H1 (cell line): ENCODE measurements around the gene ZRANB3. TPM values are rescaled to one million over a fixed set of nuclear protein-coding genes. Genes with fewer than 3 reads are reported as not detected.

Experiments used
- CTCF ChIA-PET: fragments of 300-600 bp; sonication (Branson Sonifier 250); formaldehyde crosslinking; loops from one replicate; lab custom pipeline; 2021; ENCODE audit not compliant: partially characterized antibody; lab: Charles Lee
- POLR2A ChIA-PET: fragments of 300-600 bp; sonication (Branson Sonifier 250); formaldehyde crosslinking; loops from one replicate; lab custom pipeline; 2021; ENCODE audit warnings: inconsistent platforms; ENCODE audit not compliant: partially characterized antibody; lab: Charles Lee
- DNase-seq, 2 experiments: peaks; one replicate each; pipeline versions ENCODE4 v3.0.0 to v3.0.0-alpha.2; 2010 to 2022; ENCODE audit warnings: low spot score in 2 of 2, low read depth in 1 of 2, mixed read lengths in 1 of 2
- FAIRE-seq: peaks from 2 replicates; lab custom pipeline; 2011; peaks lifted over from hg19 to GRCh38; lab: Jason Lieb, UNC
- H2AFZ ChIP-seq: 2 replicates; pipeline ENCODE4 v1.8.1; 2012; ENCODE audit warnings: low read length, inconsistent platforms
- H2AK5ac ChIP-seq: 2 replicates; pipeline ENCODE4 v1.6.1; 2013; ENCODE audit warnings: low read depth, low read length
- H2BK120ac ChIP-seq: replicated peaks from 2 replicates; pipeline ENCODE3; 2013; ENCODE audit warnings: low read depth, low read length, inconsistent platforms
- H2BK12ac ChIP-seq: 2 replicates; pipeline ENCODE4 v1.6.1; 2013; ENCODE audit warnings: low read depth, low read length
- H2BK15ac ChIP-seq: 2 replicates; pipeline ENCODE4 v1.6.1; 2013; ENCODE audit warnings: low read length
- H2BK20ac ChIP-seq: 2 replicates; pipeline ENCODE4 v1.6.1; 2013; ENCODE audit warnings: low read length
- H2BK5ac ChIP-seq: 2 replicates; pipeline ENCODE4 v1.6.1; 2013; ENCODE audit warnings: low read depth, low read length
- H3K14ac ChIP-seq: 2 replicates; pipeline ENCODE4 v1.6.1; 2013; ENCODE audit warnings: inconsistent platforms; ENCODE audit not compliant: insufficient read length
- H3K18ac ChIP-seq: 2 replicates; pipeline ENCODE4 v1.6.1; 2013; ENCODE audit warnings: low read length; ENCODE audit errors: extremely low read depth
- H3K23ac ChIP-seq: 2 replicates; pipeline ENCODE4 v1.6.1; 2013; ENCODE audit warnings: inconsistent platforms; ENCODE audit not compliant: insufficient read length
- H3K23me2 ChIP-seq: 2 replicates; pipeline ENCODE4 v1.6.1; 2013; ENCODE audit warnings: low read depth, low read length
- H3K27ac ChIP-seq: 2 replicates; pipeline ENCODE4 v1.6.1; 2011; ENCODE audit warnings: low read depth, low read length, inconsistent platforms
- H3K27me3 ChIP-seq, 4 experiments: replicated peaks in 1 of 4; 1 replicate in 1 of 4; 2 replicates in 3 of 4; pipeline versions ENCODE4 v1.6.1 to v1.8.1; 2011 to 2013; ENCODE audit warnings: low read length in 3 of 4, mild to moderate bottlenecking in 3 of 4, inconsistent platforms in 2 of 4, mixed read lengths in 2 of 4, moderate library complexity in 1 of 4; ENCODE audit not compliant: control insufficient read depth in 3 of 4, insufficient read depth in 3 of 4; ENCODE audit errors: extremely low read depth in 1 of 4
- H3K36me3 ChIP-seq, 4 experiments: 2 replicates each; pipeline versions ENCODE4 v1.6.1 to v1.8.1; 2011 to 2013; ENCODE audit warnings: mild to moderate bottlenecking in 4 of 4, low read length in 3 of 4, moderate library complexity in 2 of 4, control low read depth in 1 of 4, inconsistent platforms in 1 of 4; ENCODE audit not compliant: insufficient read depth in 4 of 4, control insufficient read depth in 2 of 4
- H3K4ac ChIP-seq: replicated peaks from 2 replicates; pipeline ENCODE3; 2013; ENCODE audit warnings: low read length, low read depth, mixed read lengths, inconsistent platforms; ENCODE audit not compliant: insufficient read length
- H3K4me1 ChIP-seq, 4 experiments: replicated peaks in 1 of 4; 1 replicate in 1 of 4; 2 replicates in 3 of 4; pipeline versions ENCODE4 v1.6.1 to v1.8.1; 2011 to 2013; ENCODE audit warnings: low read length in 3 of 4, inconsistent platforms in 2 of 4, mixed read lengths in 1 of 4; ENCODE audit not compliant: insufficient read depth in 4 of 4, control insufficient read depth in 3 of 4
- H3K4me2 ChIP-seq, 2 experiments: 2 replicates each; pipeline versions ENCODE4 v1.6.1 to v1.8.1; 2011 to 2013; ENCODE audit warnings: low read depth in 2 of 2, low read length in 2 of 2, control low read depth in 1 of 2, inconsistent platforms in 1 of 2, mild to moderate bottlenecking in 1 of 2; ENCODE audit not compliant: insufficient read depth in 1 of 2
- H3K4me3 ChIP-seq, 4 experiments: fragments of 200-600, 300-600 bp in 1 of 4; sonication (generic), shearing (Covaris generic), sonication (Bioruptor Twin) in 1 of 4; 2 replicates each; pipeline versions ENCODE4 v1.5.1 to v1.8.1; 2011 to 2016; ENCODE audit warnings: low read length in 4 of 4, low read depth in 3 of 4, control low read depth in 2 of 4, inconsistent platforms in 2 of 4, mild to moderate bottlenecking in 2 of 4, mixed read lengths in 1 of 4, moderate library complexity in 1 of 4; ENCODE audit not compliant: insufficient read depth in 2 of 4; ENCODE audit errors: extremely low read depth in 1 of 4
- H3K56ac ChIP-seq: replicated peaks from 2 replicates; pipeline ENCODE3; 2013; ENCODE audit warnings: low read depth, mild to moderate bottlenecking, mixed read lengths, low read length, inconsistent platforms; ENCODE audit not compliant: insufficient read length
- H3K79me1 ChIP-seq: 2 replicates; pipeline ENCODE4 v1.6.1; 2013; ENCODE audit warnings: low read depth, low read length, control low read depth
- H3K79me2 ChIP-seq, 2 experiments: 2 replicates each; pipeline versions ENCODE4 v1.6.1 to v1.8.1; 2012 to 2013; ENCODE audit warnings: low read length in 2 of 2, mild to moderate bottlenecking in 2 of 2, inconsistent platforms in 1 of 2; ENCODE audit not compliant: insufficient read depth in 2 of 2, control insufficient read depth in 1 of 2
- H3K9ac ChIP-seq, 4 experiments: replicated peaks in 1 of 4; 1 replicate in 1 of 4; 2 replicates in 3 of 4; pipeline versions ENCODE4 v1.6.1 to v1.8.1; 2011 to 2013; ENCODE audit warnings: low read depth in 3 of 4, low read length in 3 of 4, control low read depth in 2 of 4, mild to moderate bottlenecking in 2 of 4, moderate library complexity in 2 of 4, inconsistent platforms in 1 of 4; ENCODE audit errors: extremely low read depth in 1 of 4
- H3K9me3 ChIP-seq, 2 experiments: 2 replicates each; pipeline versions ENCODE4 v1.6.1 to v1.8.1; 2012 to 2013; ENCODE audit warnings: mild to moderate bottlenecking in 2 of 2, moderate library complexity in 2 of 2, control low read depth in 1 of 2, inconsistent platforms in 1 of 2, low read depth in 1 of 2, low read length in 1 of 2, mixed read lengths in 1 of 2; ENCODE audit not compliant: insufficient read depth in 2 of 2
- H4K20me1 ChIP-seq, 2 experiments: replicated peaks in 1 of 2; 2 replicates each; pipeline versions ENCODE3 to v1.8.1; 2011 to 2013; ENCODE audit warnings: inconsistent platforms in 2 of 2, low read length in 2 of 2, mild to moderate bottlenecking in 1 of 2; ENCODE audit not compliant: insufficient read depth in 2 of 2, control insufficient read depth in 1 of 2
- H4K5ac ChIP-seq: 2 replicates; pipeline ENCODE4 v1.6.1; 2013; ENCODE audit warnings: low read length, low read depth, mixed read lengths, inconsistent platforms; ENCODE audit not compliant: insufficient read length
- H4K8ac ChIP-seq: 2 replicates; pipeline ENCODE4 v1.8.0; 2013; ENCODE audit warnings: mild to moderate bottlenecking, moderate library complexity, low read length, inconsistent platforms; ENCODE audit not compliant: insufficient read depth; ENCODE audit errors: extremely low read depth
- H4K91ac ChIP-seq: replicated peaks from 2 replicates; pipeline ENCODE3; 2013; ENCODE audit warnings: low read length, mixed read lengths, inconsistent platforms; ENCODE audit not compliant: insufficient read length
- ASH2L ChIP-seq: fragments of 200-600, 300-600 bp; sonication (generic); IDR thresholded peaks from one replicate; pipeline ENCODE4 v1.7.1; 2017; ENCODE audit warnings: low read length
- ATF2 ChIP-seq: IDR thresholded peaks from 2 replicates; pipeline ENCODE4 v1.6.1; 2012; ENCODE audit warnings: low read length, inconsistent platforms
- PHF8 ChIP-seq: fragments of 200-600 bp; sonication (generic); conservative IDR thresholded peaks from 2 replicates; pipeline ENCODE4 v1.7.1; 2012; ENCODE audit warnings: low read depth, mild to moderate bottlenecking, inconsistent platforms, low read length, moderate library complexity
- POLR2A ChIP-seq, 2 experiments: IDR thresholded peaks; 1 replicate in 1 of 2; 2 replicates in 1 of 2; pipeline ENCODE4 v1.6.1; 2011; ENCODE audit warnings: low read depth in 2 of 2, low read length in 2 of 2, mild to moderate bottlenecking in 2 of 2; ENCODE audit errors: control extremely low read depth in 1 of 2
- POU5F1 ChIP-seq: IDR thresholded peaks from 2 replicates; pipeline ENCODE4 v1.6.1; 2011; ENCODE audit warnings: low read depth, mild to moderate bottlenecking, low read length, moderate library complexity
- RAD21 ChIP-seq, 2 experiments: IDR thresholded peaks in 1 of 2; conservative IDR thresholded peaks in 1 of 2; 2 replicates each; pipeline ENCODE4 v1.6.1; 2011; ENCODE audit warnings: low read depth in 2 of 2, low read length in 2 of 2, improper control_type of control experiment in 1 of 2, inconsistent platforms in 1 of 2, mild to moderate bottlenecking in 1 of 2, moderate library complexity in 1 of 2
- RBBP5 ChIP-seq: IDR thresholded peaks from 2 replicates; pipeline ENCODE4 v1.7.1; 2012; ENCODE audit warnings: low read depth, mild to moderate bottlenecking, inconsistent platforms, low read length, moderate library complexity, borderline replicate concordance
- SP1 ChIP-seq: IDR thresholded peaks from 2 replicates; pipeline ENCODE4 v1.6.1; 2011; ENCODE audit warnings: low read depth, low read length
- SRF ChIP-seq: IDR thresholded peaks from 2 replicates; pipeline ENCODE4 v1.6.1; 2011; ENCODE audit warnings: mild to moderate bottlenecking, low read depth, low read length, moderate library complexity
- SUZ12 ChIP-seq: fragments of 200-600 bp; sonication (generic); IDR thresholded peaks from 2 replicates; pipeline ENCODE4 v1.6.1; 2012; ENCODE audit warnings: mild to moderate bottlenecking, inconsistent platforms, low read length, moderate library complexity, mixed read lengths
- TCF12 ChIP-seq: IDR thresholded peaks from 2 replicates; pipeline ENCODE4 v1.6.1; 2011; ENCODE audit warnings: low read depth, mild to moderate bottlenecking, low read length
- TEAD4 ChIP-seq: IDR thresholded peaks from 2 replicates; pipeline ENCODE4 v1.6.1; 2012; ENCODE audit warnings: low read depth, low read length, inconsistent platforms, mixed read lengths
- USF2 ChIP-seq: IDR thresholded peaks from 2 replicates; pipeline ENCODE4 v1.6.1; 2011; ENCODE audit warnings: low read length, improper control_type of control experiment
- polyA plus RNA-seq, 7 experiments: library from polyadenylated mRNA; depleted of rRNA in 3 of 7; stranded (reverse) in 5 of 7; unstranded in 2 of 7; fragments of >200 nt in 5 of 7; fragments of 200-250 nt in 2 of 7; gene quantifications; 1 replicate in 5 of 7; 2 replicates in 1 of 7; 4 replicates in 1 of 7; pipeline versions ENCODE4 v1.2.1 to v1.2.3, GENCODE V29; 2011 to 2013; ENCODE audit warnings: missing spikeins in 2 of 7, mixed read lengths in 2 of 7
- total RNA-seq: library from RNA; stranded (reverse); fragmentation: NEBNext Ultra II Directional; extraction: Animal tissue kit (Norgen Biotek cat#: 25700); gene quantifications from 2 replicates; pipeline ENCODE4 v1.2.1, GENCODE V29; 2021

The ZRANB3 gene
- total and polyA plus RNA-seq, 2 of the 8 experiments (the other 6 are each of a cell fraction or from before 2014, with no cell fraction given), result 4.5 to 19.3 TPM

GRCh38 chr2:135457279-135457678 is 73.7 kb downstream of the ZRANB3 start:
- FAIRE-seq (no peak), DNase-seq (no peak)
- Histone ChIP-seq H3K4me3 (no peak overlapping the region), H2BK5ac (no peak overlapping the region), H3K79me1 (no peaks in the 10 kb centered on the region), H3K9ac (no peak overlapping the region), H2BK15ac (no peak overlapping the region), H3K23me2 (no peaks in the 10 kb centered on the region), H3K4me2 (no peak overlapping the region), H4K20me1 (no peaks in the 10 kb centered on the region), H3K14ac (no peak overlapping the region), H3K27me3 (no peaks in the 10 kb centered on the region), H3K36me3 (peaks cover 0 to 9% (median 0%) of the 10 kb centered on the region in 4 experiments; a peak in 3 of 8 replicates), H3K79me2 (no peaks in the 10 kb centered on the region), H3K27ac (no peak overlapping the region), H3K56ac (no peak overlapping the region), H4K8ac (no peak overlapping the region), H3K9me3 (peaks cover 10 to 27% of the 10 kb centered on the region in 2 experiments; a peak in 3 of 4 replicates), H2AK5ac (no peak overlapping the region), H3K4me1 (0 out of 7 replicates have a peak, but pooled peaks cover 0 to 3% (median 0%) of the 10 kb centered on the region in 4 experiments), H2AFZ (no peak overlapping the region), H4K5ac (no peak overlapping the region), H2BK12ac (no peak overlapping the region), H2BK20ac (no peak overlapping the region), H3K23ac (no peak overlapping the region), H3K4ac (no peak overlapping the region), H4K91ac (no peak overlapping the region), H2BK120ac (no peak overlapping the region), H3K18ac (no peak overlapping the region)
- CTCF ChIA-PET, result no interaction called here
- POLR2A ChIA-PET, result no interaction called here
- no peak for TF ChIP-seq POLR2A (IDR thresholded peaks at IDR 0.05; ENCODE audit: control extremely low read depth in 1 of 2, low read depth in 2 of 2, low read length in 2 of 2)
- TF ChIP-seq USF2, result no peak
- no peak for TF ChIP-seq ATF2
- TF ChIP-seq ASH2L, result no peak
- no peak for TF ChIP-seq SRF
- no peak for TF ChIP-seq SUZ12
- TF ChIP-seq POU5F1, result no peak
- no peak for TF ChIP-seq RBBP5
- no peak for TF ChIP-seq SP1
- TF ChIP-seq PHF8, result no peak
- no peak for TF ChIP-seq TCF12
- no peak for TF ChIP-seq TEAD4
- no peak for TF ChIP-seq RAD21 (IDR thresholded peaks at IDR 0.05 in 1 of 2, conservative IDR thresholded peaks at IDR 0.05 in 1 of 2; ENCODE audit: low read depth in 2 of 2, low read length in 2 of 2)
